Left colon (tissue), 2 donors: ENCODE measurements around the gene PRKACB. TPM values are rescaled to one million over a fixed set of nuclear protein-coding genes. Genes with fewer than 3 reads are reported as not detected.

Experiments used
- ATAC-seq: fragments of 200-7000 bp; cut with Tn5 transposase; one replicate; pipeline ENCODE4 v1.9.1; 2020; ENCODE audit warnings: mild to moderate bottlenecking, moderate library complexity
- DNase-seq, 2 donors: peaks; one replicate each; pipeline ENCODE4 v3.0.0-alpha.2; 2020
- intact Hi-C, 2 donors: fragments of 100-400 bp; cut with DNase I in 1 of 2; cut with micrococcal nuclease in 1 of 2; formaldehyde crosslinking; loops; one replicate each; pipeline versions ENCODE4 v1.11.2 to v1.14.0; 2022; cut with DNase I, micrococcal nuclease
- total RNA-seq, 2 donors: library from RNA; stranded (reverse); fragmentation: NEBNext Ultra II Directional; extraction: Animal tissue kit (Norgen Biotek cat#: 25700); gene quantifications; one replicate each; pipeline ENCODE4 v1.2.1, GENCODE V29; 2021
- donor health status: DM: no; HTN: no; CAD: no.
- donor health status: DM: yes; HTN: yes; CAD: no.

The PRKACB gene
- total RNA-seq, 2 donors from 2014 or later, result 113 to 127 TPM

DNA sequence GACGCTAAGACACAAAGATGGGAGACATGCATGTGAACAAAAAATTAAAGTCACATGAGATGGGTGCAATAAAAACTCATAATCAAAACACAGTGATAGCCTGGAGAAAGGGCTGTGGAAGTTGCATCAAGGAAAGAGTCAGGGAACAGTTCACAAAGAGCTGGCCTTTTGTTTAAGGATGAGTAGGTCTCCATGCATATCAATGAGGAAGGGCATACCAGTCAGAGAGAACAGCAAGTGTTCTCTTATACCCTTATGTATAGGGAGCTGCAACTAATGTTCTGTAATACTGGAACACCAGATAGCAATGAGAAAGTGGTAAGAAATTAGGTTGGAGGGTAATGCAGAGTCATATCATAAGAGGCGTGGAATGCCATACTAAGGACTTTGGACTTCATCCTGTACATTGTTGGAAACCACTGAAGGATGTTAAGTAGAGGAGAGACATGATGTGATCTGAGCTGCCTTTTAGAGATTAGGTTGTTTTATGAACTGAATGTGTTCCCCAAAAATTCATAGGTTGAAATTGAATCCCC, 110.7 kb downstream of the PRKACB start:
- DNase-seq (no peak), ATAC-seq (peak; percentile 77)
- intact Hi-C loops, result no loop called here

DNA sequence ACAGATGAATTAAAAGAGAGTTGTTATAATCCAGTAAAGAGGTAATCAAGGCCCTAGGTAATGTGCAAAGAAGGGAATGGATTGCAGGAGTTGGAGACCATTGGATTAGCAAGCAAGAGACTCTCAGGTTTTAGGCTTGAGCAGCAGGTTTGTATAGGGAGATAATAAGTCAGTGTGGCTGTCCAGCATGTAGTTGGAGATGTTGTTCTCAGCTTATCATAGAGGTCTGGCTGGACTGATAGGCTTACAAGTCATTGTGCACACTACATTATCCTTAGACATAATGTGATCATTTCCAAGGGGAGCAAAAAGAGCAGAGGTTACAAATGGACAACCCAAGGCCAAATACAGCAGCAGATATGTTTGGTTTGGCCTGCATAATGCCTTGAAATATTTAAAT, 111.5 kb downstream of the PRKACB start:
- DNase-seq, result no peak
- intact Hi-C loops, result no loop called here
- no peak for ATAC-seq

- intact Hi-C loops, result no loop called here
- no peak for DNase-seq
- no peak for ATAC-seq
Observed at GRCh38 chr1:84257617-84258016, 113.5 kb downstream of the PRKACB start.

DNA sequence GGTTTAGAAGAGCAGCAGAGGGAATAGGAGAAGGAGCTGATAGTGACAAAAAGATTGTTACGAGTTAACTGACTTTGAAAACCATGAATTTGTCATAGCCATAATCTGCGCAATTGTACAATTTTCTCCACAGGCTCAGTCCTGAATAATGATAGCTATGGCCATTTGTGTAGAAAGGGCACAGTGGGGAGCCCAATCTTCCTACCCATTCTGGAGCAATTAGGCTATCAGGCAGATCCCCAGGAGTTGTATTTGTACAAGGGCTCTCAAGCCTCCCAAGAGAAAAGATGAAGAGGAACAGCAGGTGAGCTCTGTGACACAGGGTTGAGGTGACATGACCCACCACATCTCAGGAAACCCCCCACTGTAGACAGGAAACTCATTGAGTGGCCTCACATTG, 115.3 kb downstream of the PRKACB start:
- DNase-seq (no peak), ATAC-seq (no peak)
- intact Hi-C loops, result no loop called here

GRCh38 chr1:84259989-84260388, 115.9 kb downstream of the PRKACB start:
- intact Hi-C loops, result no loop called here
- ATAC-seq, result no peak

GRCh38 chr1:84260852-84261518, 116.9 kb downstream of the PRKACB start:
- ATAC-seq, result peak; percentile 86
- no peak for DNase-seq

More at GRCh38 chr1:84259989-84260388, 115.9 kb downstream of the PRKACB start:
- DNase-seq, result no peak

GRCh38 chr1:84264961-84265360, 120.9 kb downstream of the PRKACB start:
- ATAC-seq (no peak), DNase-seq (no peak)
- intact Hi-C loops, result no loop called here

More at GRCh38 chr1:84260852-84261518, 116.9 kb downstream of the PRKACB start:
- intact Hi-C loops, result no loop called here

DNA sequence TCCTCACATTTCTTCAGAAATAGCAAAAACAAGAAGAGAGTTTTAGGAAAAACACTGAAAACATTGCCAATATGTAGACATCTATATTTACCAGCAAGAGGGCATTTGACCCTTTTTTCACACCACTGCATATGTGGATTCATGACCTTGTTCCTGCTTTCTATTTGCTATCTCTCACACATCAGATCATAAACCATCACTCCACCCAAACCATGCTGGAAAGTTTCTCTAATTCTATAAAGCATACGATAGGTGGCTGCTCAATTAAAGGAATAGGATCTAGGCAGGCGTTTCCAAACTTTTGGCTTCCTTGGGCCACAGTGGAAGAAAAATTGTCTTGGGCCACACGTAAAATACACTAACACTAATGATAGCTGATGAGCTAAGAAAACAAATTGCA, 121.8 kb downstream of the PRKACB start:
- ATAC-seq (peak; percentile 68), DNase-seq (no peak)
- intact Hi-C loops, result no loop called here

DNA sequence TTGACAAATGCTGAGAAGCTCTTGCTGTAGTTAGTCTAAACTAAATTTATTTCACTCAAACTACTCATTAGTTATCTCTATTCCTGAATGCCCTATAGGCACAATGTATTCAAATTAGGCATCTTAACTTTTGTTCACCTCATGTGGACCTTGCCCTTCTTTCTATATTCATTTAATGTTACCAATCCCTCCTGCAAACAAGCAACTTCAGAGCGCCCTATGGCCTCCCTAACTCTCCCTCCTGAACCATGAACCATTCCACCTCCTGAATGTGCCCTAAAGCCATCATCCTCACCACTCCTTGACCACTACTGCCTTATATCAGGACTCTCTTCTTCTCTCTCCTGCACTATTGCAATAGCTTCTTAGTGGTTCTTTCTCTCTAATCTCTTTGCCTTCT, 122.7 kb downstream of the PRKACB start:
- intact Hi-C loops, result no loop called here
- DNase-seq, result no peak
- peak; percentile 53 for ATAC-seq

DNA sequence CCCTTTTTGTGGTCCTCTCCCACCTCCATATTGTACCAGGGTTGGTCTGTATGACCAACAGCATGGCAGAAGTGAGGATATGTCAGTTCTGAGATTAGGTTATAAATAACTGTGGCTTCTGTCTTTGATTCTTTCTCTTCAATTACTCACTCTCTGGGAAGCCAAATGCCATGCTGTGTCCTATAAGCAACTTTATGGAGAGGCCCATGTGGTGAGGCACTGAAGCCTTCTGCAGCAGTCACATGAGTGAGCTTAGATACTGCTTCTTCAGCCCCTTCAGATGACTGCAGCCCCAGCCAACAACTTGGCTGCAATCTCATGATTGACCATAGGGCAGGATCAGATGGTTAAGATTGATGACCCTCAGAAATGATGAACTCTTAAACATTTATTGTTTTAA, 123.4 kb downstream of the PRKACB start:
- DNase-seq (no peak), ATAC-seq (no peak)
- intact Hi-C loops, result no loop called here

DNA sequence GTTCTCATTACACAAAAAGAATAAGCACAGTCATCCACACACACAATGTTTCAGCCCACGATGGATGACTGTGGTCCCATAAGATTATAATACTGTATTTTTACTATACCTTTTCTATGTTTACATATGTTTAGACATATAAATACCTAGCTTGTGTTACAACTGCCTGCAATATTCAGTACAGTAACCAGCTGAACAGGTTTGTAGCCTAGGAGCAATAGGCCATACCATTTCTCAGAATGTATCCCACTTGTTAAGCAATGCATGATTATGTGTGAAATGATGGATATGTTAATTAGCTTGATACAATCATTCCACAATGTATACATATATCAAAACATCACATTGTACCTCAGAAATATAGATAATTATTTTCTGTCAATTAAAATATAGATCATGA, 124.3 kb downstream of the PRKACB start:
- ATAC-seq, result no peak
- DNase-seq, result no peak
- intact Hi-C loops, result no loop called here

- DNase-seq, result no peak
- peak; percentile 43 for ATAC-seq
- intact Hi-C loops, result no loop called here
Observed at GRCh38 chr1:84269306-84269705, 125.2 kb downstream of the PRKACB start.

DNA sequence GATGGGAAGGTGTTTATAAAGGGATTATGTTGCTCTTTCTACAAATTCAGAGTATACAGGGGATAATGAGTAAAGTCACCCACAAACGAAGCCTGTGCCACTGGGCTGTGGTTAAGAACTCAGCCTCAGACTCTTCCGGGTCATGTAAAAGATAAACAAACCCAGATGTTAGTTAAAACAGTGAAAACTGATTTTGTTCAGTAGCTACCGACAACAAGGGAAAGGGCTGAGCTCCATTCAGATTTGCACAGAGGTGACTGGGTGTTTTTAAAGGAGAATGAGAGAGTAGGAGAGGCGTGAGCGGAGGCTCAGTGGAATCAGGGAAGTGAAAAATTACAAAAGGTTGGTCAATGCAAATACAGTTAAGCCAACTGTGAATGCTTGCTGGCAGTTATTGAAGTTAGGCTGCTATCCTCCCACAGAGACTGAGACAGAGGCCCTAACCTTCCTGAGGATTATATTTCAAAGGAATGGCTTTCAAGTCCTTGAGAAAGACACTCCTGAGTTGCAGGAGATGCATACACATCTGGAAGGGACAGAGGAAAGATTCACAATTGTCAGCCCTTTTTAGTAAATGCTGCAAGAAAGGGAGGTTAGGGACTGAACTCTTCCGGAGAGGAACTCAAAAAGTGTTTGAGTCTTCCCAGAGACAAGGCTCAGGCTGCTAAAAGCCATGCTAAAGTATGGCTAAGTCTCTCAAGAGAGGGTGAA, 127.5 kb downstream of the PRKACB start:
- intact Hi-C loops, result no loop called here
- no peak for DNase-seq
- ATAC-seq, result peak; percentile 60

GRCh38 chr1:84272401-84272800, 128.3 kb downstream of the PRKACB start:
- ATAC-seq (peak; percentile 83), DNase-seq (peak; percentile 65 to 88)
- intact Hi-C loops, result no loop called here

GRCh38 chr1:84277343-84278059, 133.4 kb downstream of the PRKACB start:
- intact Hi-C loops, result no loop called here

DNA sequence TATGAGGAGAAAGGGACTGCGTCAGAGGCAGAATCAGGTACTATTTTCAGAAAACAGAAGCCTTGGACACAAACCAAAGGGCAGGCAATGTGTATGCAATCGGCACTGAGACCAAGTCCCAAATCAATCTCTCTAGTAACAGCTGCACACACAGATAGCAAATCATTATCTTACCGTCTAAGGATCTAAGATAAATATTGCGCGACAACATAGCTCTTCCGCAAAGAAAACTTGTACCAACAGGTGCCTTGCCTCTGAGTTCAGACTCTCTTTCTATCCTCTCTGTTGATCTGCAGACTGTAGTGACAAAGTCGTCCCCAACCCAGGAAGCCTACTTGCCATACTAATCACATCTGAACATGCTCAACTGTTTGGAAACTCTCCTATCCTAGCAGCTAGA, 134.8 kb downstream of the PRKACB start:
- ATAC-seq (peak; percentile 79), DNase-seq (no peak)
- intact Hi-C loops, result no loop called here

More at GRCh38 chr1:84277343-84278059, 133.4 kb downstream of the PRKACB start:
- ATAC-seq (no peak), DNase-seq (no peak)

GRCh38 chr1:84280912-84281311, 136.8 kb downstream of the PRKACB start:
- no peak for DNase-seq
- intact Hi-C loops, result no loop called here
- no peak for ATAC-seq

DNA sequence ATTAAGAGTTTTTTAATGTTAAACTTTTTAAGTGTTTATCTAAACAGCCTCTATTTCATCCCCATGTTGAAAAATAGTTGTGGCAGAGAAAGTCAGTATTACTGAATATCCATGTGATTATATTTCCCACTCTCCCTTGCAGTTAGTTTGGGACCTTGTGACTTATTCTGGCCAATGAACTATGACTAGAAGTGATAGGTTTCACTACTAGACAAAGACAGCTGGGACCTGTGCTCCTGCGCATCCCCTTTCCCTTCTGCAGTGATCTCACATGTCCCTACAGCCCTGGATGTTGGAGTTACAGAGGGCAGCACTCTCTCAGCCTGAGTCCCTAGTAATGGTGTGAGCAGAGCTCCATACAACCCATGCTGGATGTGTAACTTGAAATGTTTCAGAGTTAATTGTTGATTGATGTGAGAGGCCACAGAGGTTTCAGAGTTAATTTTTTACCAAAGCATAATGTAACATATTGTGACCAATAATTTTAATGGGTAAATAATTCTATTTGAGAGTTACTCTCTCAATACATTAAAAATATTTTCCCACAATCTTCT, 138.8 kb downstream of the PRKACB start:
- intact Hi-C loops, result no loop called here
- DNase-seq (no peak), ATAC-seq (no peak)

- intact Hi-C loops, result no loop called here
- ATAC-seq (no peak), DNase-seq (no peak)
Observed at GRCh38 chr1:84283381-84283780, 139.3 kb downstream of the PRKACB start.
